Fibroblast of gingiva (primary cell): ENCODE measurements around the gene UGT2B7.
A peak's percentile ranks its signal among the peaks of the same experiment; 100 is the strongest.
"Not testable (repeated sequence)": the region's sequence is repeated elsewhere in the genome, so short reads cannot be mapped to it uniquely, and the experiment has no call there.

ENCODE experiments used
- DNase-seq: peaks from one replicate; pipeline ENCODE4 v3.0.0-alpha.2; 2011; ENCODE audit warnings: low read depth

Gene UGT2B7

GRCh38 chr4:69096111-69096656 lies at the start of gene UGT2B7:
Gene UGT2B7 (plus strand): TSS chr4:69096474. CDS start chr4:69096521, 47 bp downstream.
- DNase-seq = no peak

GRCh38 chr4:69049860-69050259 lies 46.4 kb upstream of the UGT2B7 start:
- no peak for DNase-seq

GRCh38 chr4:69050853-69051575 lies 45.3 kb upstream of the UGT2B7 start:
- DNase-seq = peak; percentile 7

- DNase-seq = no peak
Observed at GRCh38 chr4:69051576-69051943, 44.7 kb upstream of the UGT2B7 start.

GRCh38 chr4:69053309-69053885 lies 42.9 kb upstream of the UGT2B7 start:
- DNase-seq = not testable (repeated sequence)

- not testable (repeated sequence) for DNase-seq
Observed at GRCh38 chr4:69054033-69054432, 42.2 kb upstream of the UGT2B7 start.

- peak; percentile 64 for DNase-seq
Observed at GRCh38 chr4:69054578-69055200, 41.6 kb upstream of the UGT2B7 start.

GRCh38 chr4:69056150-69056549 lies 40.1 kb upstream of the UGT2B7 start:
- DNase-seq = no peak

GRCh38 chr4:69056921-69057550 lies 39.2 kb upstream of the UGT2B7 start:
- DNase-seq = no peak

GRCh38 chr4:69057620-69058409 lies 38.5 kb upstream of the UGT2B7 start:
- DNase-seq = no peak

- DNase-seq = no peak
Observed at GRCh38 chr4:69058410-69059059, 37.7 kb upstream of the UGT2B7 start.

- no peak for DNase-seq
Observed at GRCh38 chr4:69060651-69061308, 35.5 kb upstream of the UGT2B7 start.

GRCh38 chr4:69064391-69064790 lies 31.9 kb upstream of the UGT2B7 start:
- no peak for DNase-seq

- no peak for DNase-seq
Observed at GRCh38 chr4:69066945-69067344, 29.3 kb upstream of the UGT2B7 start.

GRCh38 chr4:69069085-69069484 lies 27.2 kb upstream of the UGT2B7 start:
- DNase-seq = no peak

- DNase-seq = no peak
Observed at GRCh38 chr4:69070590-69070989, 25.7 kb upstream of the UGT2B7 start.

GRCh38 chr4:69071286-69071685 lies 25.0 kb upstream of the UGT2B7 start:
- DNase-seq = no peak

GRCh38 chr4:69073375-69073774 lies 22.9 kb upstream of the UGT2B7 start:
- DNase-seq = no peak

- no peak for DNase-seq
Observed at GRCh38 chr4:69075061-69075792, 21.0 kb upstream of the UGT2B7 start.

- DNase-seq = no peak
Observed at GRCh38 chr4:69078852-69079251, 17.4 kb upstream of the UGT2B7 start.
